NCI-H524 treated with DMSO at 0.1 percent for 48 hours (cell line): ENCODE results near the gene FOS.
A peak's percentile ranks its signal among the peaks of the same experiment; 100 is the strongest.
"Not testable (repeated sequence)": the region's sequence is repeated elsewhere in the genome, so short reads cannot be mapped to it uniquely, and the experiment has no call there.

Experiments
- DNase-seq: peaks from one replicate; lab custom pipeline; 2025; lab: John Stamatoyannopoulos, UW

FOS gene

DNA sequence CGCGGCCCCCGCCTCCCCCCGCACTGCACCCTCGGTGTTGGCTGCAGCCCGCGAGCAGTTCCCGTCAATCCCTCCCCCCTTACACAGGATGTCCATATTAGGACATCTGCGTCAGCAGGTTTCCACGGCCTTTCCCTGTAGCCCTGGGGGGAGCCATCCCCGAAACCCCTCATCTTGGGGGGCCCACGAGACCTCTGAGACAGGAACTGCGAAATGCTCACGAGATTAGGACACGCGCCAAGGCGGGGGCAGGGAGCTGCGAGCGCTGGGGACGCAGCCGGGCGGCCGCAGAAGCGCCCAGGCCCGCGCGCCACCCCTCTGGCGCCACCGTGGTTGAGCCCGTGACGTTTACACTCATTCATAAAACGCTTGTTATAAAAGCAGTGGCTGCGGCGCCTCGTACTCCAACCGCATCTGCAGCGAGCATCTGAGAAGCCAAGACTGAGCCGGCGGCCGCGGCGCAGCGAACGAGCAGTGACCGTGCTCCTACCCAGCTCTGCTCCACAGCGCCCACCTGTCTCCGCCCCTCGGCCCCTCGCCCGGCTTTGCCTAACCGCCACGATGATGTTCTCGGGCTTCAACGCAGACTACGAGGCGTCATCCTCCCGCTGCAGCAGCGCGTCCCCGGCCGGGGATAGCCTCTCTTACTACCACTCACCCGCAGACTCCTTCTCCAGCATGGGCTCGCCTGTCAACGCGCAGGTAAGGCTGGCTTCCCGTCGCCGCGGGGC is at the start of gene FOS:
Gene FOS, plus strand, starts transcription at position 407 of the 731 bp plus-strand sequence. Its CDS starts 155 bp downstream, at position 562.
- peak; percentile 77 for DNase-seq

- DNase-seq = no peak
These were observed 48.9 kb upstream of the FOS start for GRCh38 chr14:75229661-75230139.

DNA sequence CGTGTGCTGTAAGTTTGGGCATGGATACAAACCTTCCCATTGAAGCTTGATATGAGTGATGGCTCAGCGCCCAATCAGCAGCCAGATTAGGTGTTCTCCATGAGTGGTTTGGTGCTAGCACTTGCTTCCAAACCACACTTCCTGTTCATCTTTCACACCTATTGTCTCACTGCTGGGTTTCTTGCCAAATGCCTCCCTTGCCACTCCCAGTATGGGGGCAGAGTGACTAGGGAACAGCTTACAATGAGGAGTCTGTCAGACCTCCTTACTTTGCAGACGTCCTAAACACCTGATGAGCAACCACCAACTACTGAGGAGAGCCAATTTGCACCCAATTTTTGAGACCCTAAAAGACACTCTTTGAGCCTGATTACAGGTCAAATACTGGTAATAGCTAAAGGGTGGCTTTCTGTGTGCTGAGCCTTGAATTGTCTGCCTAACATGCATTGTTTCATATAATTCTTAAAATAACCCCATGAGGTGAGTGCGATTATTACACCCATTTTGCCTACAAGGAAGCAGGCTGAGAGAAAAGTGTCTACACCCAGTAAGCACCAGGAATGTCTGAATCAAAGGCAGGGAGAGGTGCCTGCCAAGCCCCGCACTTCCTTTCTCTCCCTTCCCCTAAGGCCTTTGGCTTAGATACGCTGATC is 48.4 kb upstream of the FOS start:
- no peak for DNase-seq

GRCh38 chr14:75231320-75231719 is 47.3 kb upstream of the FOS start:
- no peak for DNase-seq

DNA sequence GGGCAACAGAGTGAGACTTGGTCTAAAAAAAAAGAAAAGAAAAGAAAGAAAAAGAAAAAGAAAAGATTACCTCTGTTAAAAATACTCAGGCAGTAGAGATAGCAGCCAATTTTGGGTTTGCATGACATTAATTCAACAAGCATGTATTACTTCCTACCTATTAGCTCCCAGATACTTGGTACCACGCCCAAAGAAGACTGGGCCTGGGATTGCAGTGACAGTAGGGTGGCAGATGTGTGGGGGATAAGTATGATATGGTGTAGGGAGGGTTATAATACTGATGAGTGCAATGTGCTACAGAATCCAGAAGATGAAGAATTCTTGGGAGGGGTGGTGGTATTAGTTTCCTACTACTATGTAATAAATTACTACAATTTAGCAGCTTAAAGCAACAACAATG is 46.4 kb upstream of the FOS start:
- no peak for DNase-seq

GRCh38 chr14:75232597-75232996 is 46.0 kb upstream of the FOS start:
- DNase-seq = no peak

DNA sequence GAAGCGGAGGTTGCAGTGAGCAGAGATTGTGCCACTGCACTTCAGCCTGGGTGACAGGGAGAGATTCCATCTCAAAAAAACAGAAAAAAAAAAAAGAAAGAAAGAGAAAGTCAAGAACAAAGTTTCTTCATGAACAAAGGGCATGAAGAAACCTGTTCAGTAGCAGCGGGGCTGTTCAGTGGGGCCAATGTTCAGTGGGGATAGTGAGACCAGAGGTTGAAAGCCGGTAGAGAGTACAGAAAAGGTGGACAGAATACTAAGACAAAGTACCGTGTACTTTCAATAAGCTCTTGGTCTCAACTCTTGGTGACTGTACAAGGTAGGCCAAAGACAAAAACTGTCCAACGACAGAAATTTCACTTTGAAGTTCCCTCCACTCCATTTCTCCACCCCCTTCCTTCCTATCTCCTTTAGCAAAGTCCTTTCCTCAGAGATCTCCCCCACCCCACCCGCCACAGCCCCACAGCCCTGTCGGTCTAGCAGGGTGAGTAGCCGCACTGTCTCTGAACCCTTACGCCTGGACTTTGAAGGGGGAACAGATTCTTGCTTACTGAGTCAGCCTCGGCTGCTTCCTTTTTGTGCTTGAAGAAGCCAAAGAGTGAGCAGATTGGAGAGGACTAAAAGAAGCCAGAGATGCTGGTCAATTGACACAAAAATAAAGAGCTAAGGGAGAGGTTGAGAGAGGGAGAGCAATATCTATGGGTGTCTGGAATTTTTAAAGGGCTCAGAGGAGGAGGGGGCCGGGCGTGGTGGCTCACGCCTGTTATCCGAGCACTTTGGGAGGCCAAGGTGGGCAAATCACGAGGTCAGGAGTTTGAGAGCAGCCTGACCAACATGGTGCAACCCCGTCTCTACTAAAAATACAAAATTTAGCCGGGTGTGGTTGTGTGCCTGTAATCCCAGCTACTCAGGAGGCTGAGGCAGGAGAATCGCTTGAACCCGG is 44.2 kb upstream of the FOS start:
- DNase-seq = no peak

GRCh38 chr14:75235198-75235597 is 43.4 kb upstream of the FOS start:
- DNase-seq = not testable (repeated sequence)

GRCh38 chr14:75236467-75236866 is 42.2 kb upstream of the FOS start:
- no peak for DNase-seq

DNA sequence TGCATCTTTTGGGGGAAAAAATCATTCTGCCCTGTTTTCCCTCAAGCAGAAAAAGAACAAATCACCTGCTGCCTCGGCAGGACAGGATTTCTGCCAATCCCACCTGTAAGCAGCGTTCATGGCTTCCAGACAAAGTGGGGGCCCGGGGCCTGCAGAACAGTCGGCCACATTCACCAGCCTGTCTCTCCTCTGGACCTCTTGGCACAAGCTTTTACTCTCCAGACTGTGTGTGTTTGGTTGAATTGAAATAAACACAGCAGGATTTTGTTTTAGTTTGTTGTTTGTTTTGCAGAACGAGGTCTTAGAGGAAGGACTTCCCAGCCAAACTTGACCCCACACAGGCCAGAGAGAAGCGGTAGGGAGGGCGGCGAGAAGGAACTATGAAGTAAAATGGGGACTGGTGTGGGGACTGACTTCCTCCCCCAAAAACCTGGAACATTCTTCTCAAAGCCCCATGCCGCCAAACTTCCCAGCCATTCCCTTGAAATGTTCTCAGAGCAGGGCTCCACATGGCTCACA is 41.7 kb upstream of the FOS start:
- no peak for DNase-seq

- no peak for DNase-seq
These were observed 39.7 kb upstream of the FOS start for GRCh38 chr14:75238756-75239455.

DNA sequence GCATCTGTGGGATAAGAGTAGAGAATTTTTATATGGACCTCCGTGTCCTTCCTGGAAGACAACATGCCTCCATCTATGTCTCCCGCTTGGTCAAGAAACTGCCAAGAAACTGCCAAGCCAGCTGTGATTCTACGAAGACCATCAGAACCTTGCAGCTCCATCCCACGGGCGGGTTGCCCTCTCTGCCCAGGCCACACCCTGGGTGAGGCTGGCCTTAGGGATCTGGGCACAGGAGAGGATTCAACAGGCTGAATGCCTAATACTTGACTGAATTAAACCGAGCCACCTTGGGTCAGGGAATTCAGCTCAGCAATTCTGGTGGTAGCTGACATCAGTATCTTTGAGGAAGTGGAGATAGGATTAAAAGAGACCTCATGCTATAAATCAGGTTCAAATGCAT is 37.8 kb upstream of the FOS start:
- DNase-seq = no peak

DNA sequence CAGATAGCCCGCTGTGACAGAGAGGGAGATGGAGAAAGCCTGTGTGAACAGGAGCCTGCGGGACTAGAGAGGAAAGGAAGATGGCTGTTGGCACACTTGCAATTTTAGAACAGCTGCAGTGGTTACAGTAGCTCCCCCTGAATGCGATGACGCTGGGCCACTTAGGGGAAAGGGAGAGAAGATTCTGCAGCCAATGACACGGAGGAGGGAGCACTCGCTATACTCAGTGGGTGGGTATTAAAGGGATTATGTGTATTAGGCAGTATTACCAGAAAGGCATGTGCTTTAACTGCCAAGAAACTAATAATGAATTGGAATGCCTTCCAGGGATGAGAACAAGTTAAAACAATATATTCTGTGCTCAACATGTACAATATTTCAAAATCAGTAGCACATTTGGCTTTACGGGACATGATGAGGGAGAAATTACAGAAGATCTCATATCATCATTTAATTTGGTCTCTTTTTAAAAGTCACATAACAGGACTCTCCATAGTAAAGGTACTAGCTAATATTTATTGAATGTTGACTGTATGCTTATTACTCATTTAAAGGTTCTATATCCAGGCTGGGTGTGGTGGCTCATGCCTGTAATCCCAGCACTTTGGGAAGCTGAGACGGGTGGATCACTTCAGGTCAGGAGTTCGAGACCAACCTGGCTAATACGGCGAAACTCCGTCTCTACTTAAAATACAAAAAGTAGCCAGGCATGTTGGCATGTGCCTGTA is 35.9 kb upstream of the FOS start:
- DNase-seq = peak; percentile 99

DNA sequence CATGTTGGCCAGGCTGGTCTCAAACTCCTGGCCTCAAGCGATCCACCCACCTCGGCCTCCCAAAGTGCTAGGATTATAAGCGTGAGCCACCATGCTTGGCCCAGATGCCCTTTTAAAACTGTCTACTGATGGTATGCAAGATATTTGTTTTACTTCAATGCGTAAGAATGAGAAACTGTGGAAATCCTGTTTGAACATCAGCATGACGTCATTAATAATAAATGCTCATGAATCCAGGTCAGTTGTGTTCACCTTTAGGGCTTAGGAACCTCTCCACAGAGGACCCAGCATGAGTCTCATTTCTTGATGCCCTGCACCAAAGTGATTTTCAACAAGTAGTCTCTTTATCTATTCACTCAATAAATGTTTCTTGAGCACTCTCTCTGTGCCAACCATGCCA is 34.5 kb upstream of the FOS start:
- no peak for DNase-seq

DNA sequence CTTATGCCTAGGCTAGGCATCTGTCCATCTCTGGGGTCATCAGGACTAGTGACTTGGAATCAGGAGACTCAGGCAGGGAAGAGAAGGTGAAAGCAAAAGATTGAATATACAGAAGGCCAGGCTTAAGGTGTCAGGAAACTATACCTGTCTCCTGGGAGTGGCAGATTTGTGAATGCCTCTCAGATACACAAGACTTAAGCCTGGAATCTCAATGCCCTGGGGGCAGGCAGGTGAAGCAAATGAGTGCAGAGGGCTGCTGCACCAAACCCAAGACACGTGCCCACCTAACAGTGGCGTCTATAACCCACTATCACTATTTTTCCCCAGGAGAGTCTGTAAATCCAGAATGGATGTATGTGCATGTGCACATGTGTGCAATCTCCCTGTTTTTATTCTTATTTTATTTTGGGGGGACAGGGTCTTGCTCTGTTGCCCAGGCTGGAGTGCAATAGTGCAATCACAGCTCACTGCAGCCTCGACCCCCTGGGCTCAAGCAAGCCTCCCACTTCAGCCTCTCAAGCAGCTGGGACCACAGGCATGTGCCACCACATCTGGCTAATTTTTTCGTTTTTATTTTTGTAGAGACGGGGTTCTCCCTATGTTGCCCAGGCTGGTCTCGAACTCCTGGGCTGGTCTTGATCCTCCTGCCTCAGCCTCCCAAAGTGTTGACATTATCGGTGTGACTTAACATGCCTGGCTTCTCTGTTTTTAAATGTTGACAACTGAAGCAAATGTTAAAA is 31.9 kb upstream of the FOS start:
- no peak for DNase-seq

GRCh38 chr14:75247286-75247922 is 31.2 kb upstream of the FOS start:
- DNase-seq = no peak

DNA sequence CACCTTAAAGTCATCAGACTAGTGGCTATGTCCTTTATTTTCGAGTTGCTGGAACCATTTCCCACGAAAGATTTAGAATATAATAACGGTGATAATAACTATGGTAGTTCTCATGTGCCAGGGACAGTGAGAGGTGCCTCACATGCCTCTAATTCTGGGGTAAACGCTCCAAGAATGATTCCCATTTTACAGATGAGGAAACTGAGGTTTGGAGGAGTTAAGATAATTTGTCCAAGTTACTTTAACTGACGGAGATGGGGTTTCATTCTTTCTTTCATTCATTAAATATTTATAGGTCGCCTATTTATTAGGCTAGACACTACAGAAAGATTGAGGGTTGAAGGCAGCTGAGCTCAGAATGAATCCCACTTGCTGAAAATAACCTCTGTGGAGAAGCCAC is 30.7 kb upstream of the FOS start:
- DNase-seq = no peak

DNA sequence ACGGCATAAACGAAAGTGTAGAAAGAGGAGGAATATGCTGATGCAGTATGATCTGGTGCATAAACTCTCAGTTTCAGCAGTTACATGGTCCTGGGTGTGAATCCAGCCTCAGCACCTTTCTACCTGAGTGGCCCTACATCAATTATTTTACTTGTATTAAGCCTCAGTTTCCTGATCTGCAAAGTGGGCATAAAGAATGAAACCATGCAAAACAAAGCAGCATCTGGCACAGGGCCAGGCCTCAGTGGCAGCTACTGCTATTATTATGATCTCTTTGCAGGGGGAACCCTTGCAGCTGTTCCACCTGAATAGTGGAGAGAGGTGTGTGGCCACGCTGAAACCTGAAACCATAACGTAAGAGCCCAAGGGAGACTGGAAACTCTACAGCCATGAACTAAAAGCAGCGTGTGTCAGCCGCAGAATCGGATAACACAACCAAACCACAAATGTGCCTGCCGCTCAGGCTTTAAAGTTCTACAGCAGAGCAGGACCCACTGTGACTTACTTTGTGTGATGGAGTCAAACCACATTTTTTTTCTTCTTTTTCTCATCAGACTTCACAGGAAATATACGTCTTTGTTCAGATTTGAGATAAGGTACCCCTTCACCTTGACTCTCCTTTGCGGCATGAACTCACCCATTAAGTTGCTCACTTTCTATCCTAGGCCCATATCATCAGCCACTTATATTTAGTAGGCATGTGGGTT is 29.2 kb upstream of the FOS start:
- DNase-seq = no peak

- DNase-seq = no peak
These were observed 28.7 kb upstream of the FOS start for GRCh38 chr14:75249958-75250336.
